ENCODE data around the gene CDYL2. TPM values are rescaled to one million over a fixed set of nuclear protein-coding genes. Genes with fewer than 3 reads are reported as not detected.

CDYL2 gene
- total and polyA plus RNA-seq, 2 experiments from 2014 or later, result 7.4 to 12.2 TPM

DNA sequence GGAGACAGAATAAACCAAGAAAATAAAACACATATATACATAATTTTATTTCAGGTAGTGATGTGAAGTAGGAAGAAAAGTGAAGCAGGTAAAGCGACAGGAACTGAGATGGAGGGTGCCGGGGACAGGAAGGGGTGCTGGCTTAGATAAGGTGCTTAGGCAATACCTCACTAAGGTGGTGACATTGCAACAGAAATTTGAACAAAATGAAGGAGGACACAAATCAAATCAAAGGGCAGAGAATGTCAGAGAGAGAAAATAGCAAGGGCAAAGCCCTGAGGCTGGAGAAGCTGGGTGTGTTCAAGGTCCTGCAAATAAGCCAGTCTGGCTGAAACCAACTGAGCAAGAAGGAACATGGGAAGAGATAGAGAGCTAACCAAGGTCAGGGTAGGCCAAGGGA, 5.0 kb upstream of the CDYL2 start:
- Histone ChIP-seq H3K27me3 (no peaks in the 10 kb centered on the region), H3K79me2 (no peaks in the 10 kb centered on the region), H3K27ac (no peak overlapping the region), H3K4me3 (no peak overlapping the region), H2AFZ (no peak overlapping the region), H3K4me2 (no peak overlapping the region), H3K9me2 (replicated peaks; ENCODE audit: insufficient read depth) (no peaks in the 10 kb centered on the region), H3K9me3 (ENCODE audit: low read depth) (no peaks in the 10 kb centered on the region), H3K4me1 (ENCODE audit: insufficient read depth) (no peaks in the 10 kb centered on the region), H3K36me3 (replicated peaks; ENCODE audit: insufficient read depth, low read depth) (no peaks in the 10 kb centered on the region), H4K20me1 (ENCODE audit: insufficient read depth, poor library complexity, severe bottlenecking) (no peaks in the 10 kb centered on the region)
- WGBS (ENCODE audit: low lambda C conversion rate, missing lambda C conversion rate), result 91% methylated on average over 2 of the region's 2 CpGs
- TF ChIP-seq EZH2 (IDR thresholded peaks at IDR 0.05; ENCODE audit: borderline replicate concordance) (no peak), EZH2phosphoT487 (IDR thresholded peaks at IDR 0.05; ENCODE audit: low read depth, severe bottlenecking, unreplicated experiment) (no peak)
- TF ChIP-seq, protein P1, sequence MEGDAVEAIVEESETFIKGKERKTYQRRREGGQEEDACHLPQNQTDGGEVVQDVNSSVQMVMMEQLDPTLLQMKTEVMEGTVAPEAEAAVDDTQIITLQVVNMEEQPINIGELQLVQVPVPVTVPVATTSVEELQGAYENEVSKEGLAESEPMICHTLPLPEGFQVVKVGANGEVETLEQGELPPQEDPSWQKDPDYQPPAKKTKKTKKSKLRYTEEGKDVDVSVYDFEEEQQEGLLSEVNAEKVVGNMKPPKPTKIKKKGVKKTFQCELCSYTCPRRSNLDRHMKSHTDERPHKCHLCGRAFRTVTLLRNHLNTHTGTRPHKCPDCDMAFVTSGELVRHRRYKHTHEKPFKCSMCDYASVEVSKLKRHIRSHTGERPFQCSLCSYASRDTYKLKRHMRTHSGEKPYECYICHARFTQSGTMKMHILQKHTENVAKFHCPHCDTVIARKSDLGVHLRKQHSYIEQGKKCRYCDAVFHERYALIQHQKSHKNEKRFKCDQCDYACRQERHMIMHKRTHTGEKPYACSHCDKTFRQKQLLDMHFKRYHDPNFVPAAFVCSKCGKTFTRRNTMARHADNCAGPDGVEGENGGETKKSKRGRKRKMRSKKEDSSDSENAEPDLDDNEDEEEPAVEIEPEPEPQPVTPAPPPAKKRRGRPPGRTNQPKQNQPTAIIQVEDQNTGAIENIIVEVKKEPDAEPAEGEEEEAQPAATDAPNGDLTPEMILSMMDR (IDR thresholded peaks at IDR 0.05; ENCODE audit: poor library complexity), result no peak
- no peak for DNase-seq (ENCODE audit: low spot score)

DNA sequence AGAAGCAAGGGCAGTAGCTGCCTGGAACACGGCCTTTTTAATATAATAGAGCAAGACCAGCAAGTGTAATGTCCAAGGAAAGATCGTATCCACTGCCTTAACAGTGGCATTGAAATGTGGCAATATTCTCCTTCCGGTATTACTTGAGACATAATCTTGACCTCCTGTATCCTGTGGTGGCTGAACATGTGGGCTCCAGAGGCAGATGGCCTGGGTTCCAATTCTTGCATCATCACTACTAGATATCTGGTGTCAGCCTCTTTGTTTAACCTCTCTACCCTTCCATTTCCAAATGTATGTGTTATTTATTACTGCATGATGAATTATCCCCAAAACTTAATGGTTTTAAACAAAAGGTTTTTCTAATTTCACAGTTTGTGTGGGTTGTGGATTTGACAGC, 3.5 kb upstream of the CDYL2 start:
- no peak overlapping the region for H3K27ac ChIP-seq
- H3K4me2 ChIP-seq, result no peak overlapping the region
- no peaks in the 10 kb centered on the region for H3K27me3 ChIP-seq
- peaks cover 3% of the 10 kb centered on the region for H3K79me2 ChIP-seq
- WGBS (ENCODE audit: low lambda C conversion rate, missing lambda C conversion rate), result 93% methylated on average over 3 of the region's 3 CpGs
- H3K4me3 ChIP-seq, result no peak overlapping the region
- DNase-seq (ENCODE audit: low spot score), result no peak
- no peak overlapping the region for H2AFZ ChIP-seq
- H3K4me1 ChIP-seq (ENCODE audit: insufficient read depth), result no peaks in the 10 kb centered on the region
- TF ChIP-seq EZH2phosphoT487 (IDR thresholded peaks at IDR 0.05; ENCODE audit: low read depth, severe bottlenecking, unreplicated experiment) (no peak), EZH2 (IDR thresholded peaks at IDR 0.05; ENCODE audit: borderline replicate concordance) (no peak)
- TF ChIP-seq, protein P1 (IDR thresholded peaks at IDR 0.05; ENCODE audit: poor library complexity), result no peak
- no peaks in the 10 kb centered on the region for H4K20me1 ChIP-seq (ENCODE audit: insufficient read depth, poor library complexity, severe bottlenecking)
- no peaks in the 10 kb centered on the region for H3K36me3 ChIP-seq (replicated peaks; ENCODE audit: insufficient read depth, low read depth)
- no peaks in the 10 kb centered on the region for H3K9me3 ChIP-seq (ENCODE audit: low read depth)
- no peaks in the 10 kb centered on the region for H3K9me2 ChIP-seq (replicated peaks; ENCODE audit: insufficient read depth)

DNA sequence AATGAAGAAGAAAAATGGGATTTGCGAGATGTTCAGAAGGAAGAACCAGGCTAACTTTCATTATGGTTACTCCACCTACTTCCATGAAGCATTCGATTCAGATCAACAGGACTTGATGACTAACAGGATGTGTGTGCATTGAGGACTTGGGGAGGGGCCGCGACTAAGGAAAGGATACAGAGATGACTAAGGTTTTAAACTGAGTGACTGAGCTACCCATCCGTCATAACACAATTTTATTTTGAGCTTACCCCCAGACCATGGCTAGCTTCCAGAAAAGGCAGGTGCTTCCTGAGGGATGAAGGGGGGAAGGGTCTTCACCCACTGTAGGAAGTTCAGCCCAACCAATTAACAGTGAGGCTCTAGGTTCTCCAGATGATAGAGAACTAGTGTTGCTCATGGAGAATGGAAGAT, 2.5 kb upstream of the CDYL2 start:
- WGBS (ENCODE audit: low lambda C conversion rate, missing lambda C conversion rate), result 94% methylated on average over 5 of the region's 5 CpGs
- Histone ChIP-seq H3K27me3 (no peaks in the 10 kb centered on the region), H3K4me3 (no peak overlapping the region), H3K27ac (no peak overlapping the region), H3K79me2 (peaks cover 12% of the 10 kb centered on the region), H3K4me2 (no peak overlapping the region), H3K9me2 (replicated peaks; ENCODE audit: insufficient read depth) (no peaks in the 10 kb centered on the region), H3K4me1 (ENCODE audit: insufficient read depth) (no peaks in the 10 kb centered on the region), H4K20me1 (ENCODE audit: insufficient read depth, poor library complexity, severe bottlenecking) (no peaks in the 10 kb centered on the region), H3K36me3 (replicated peaks; ENCODE audit: insufficient read depth, low read depth) (no peaks in the 10 kb centered on the region), H2AFZ (no peak overlapping the region), H3K9me3 (ENCODE audit: low read depth) (no peaks in the 10 kb centered on the region)
- no peak for DNase-seq (ENCODE audit: low spot score)
- TF ChIP-seq, protein P1 (IDR thresholded peaks at IDR 0.05; ENCODE audit: poor library complexity), result no peak
- TF ChIP-seq EZH2 (IDR thresholded peaks at IDR 0.05; ENCODE audit: borderline replicate concordance) (no peak), EZH2phosphoT487 (IDR thresholded peaks at IDR 0.05; ENCODE audit: low read depth, severe bottlenecking, unreplicated experiment) (no peak)

DNA sequence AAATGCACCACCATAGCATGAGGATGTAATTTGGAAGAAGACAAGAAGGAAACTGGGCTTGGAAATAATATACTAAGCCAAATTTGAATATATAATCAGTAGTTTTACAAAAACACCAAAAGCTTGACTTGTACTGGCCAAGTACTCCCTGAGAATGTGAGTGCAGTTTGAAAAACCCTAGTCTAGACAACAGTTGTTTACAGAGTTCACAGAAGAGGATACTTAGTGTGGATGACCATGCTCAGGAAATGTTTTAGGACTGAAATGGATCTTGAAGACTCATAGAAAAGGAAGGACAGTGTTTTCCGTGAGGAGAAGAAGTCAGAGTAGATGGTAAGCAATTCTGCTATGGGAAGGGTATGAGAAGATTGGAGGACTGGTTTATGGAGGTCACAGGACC, 1.9 kb upstream of the CDYL2 start:
- Histone ChIP-seq H3K4me1 (ENCODE audit: insufficient read depth) (no peaks in the 10 kb centered on the region), H3K27me3 (no peaks in the 10 kb centered on the region), H3K4me2 (no peak overlapping the region), H2AFZ (no peak overlapping the region), H3K4me3 (no peak overlapping the region), H4K20me1 (ENCODE audit: insufficient read depth, poor library complexity, severe bottlenecking) (no peaks in the 10 kb centered on the region), H3K9me3 (ENCODE audit: low read depth) (no peaks in the 10 kb centered on the region), H3K27ac (no peak overlapping the region), H3K79me2 (peaks cover 14% of the 10 kb centered on the region), H3K36me3 (replicated peaks; ENCODE audit: insufficient read depth, low read depth) (no peaks in the 10 kb centered on the region), H3K9me2 (replicated peaks; ENCODE audit: insufficient read depth) (no peaks in the 10 kb centered on the region)
- 88% methylated on average over 1 of the region's 1 CpG for WGBS (ENCODE audit: low lambda C conversion rate, missing lambda C conversion rate)
- no peak for TF ChIP-seq EZH2 (IDR thresholded peaks at IDR 0.05; ENCODE audit: borderline replicate concordance)
- TF ChIP-seq, protein P1 (IDR thresholded peaks at IDR 0.05; ENCODE audit: poor library complexity), result no peak
- TF ChIP-seq EZH2phosphoT487 (IDR thresholded peaks at IDR 0.05; ENCODE audit: low read depth, severe bottlenecking, unreplicated experiment), result no peak
- DNase-seq (ENCODE audit: low spot score), result no peak

All from hepatocyte (in vitro differentiated cells).